GM19372 (cell line): ENCODE measurements around the gene TEKT4.
"Not testable (repeated sequence)": the region's sequence is repeated elsewhere in the genome, so short reads cannot be mapped to it uniquely, and the experiment has no call there.

ENCODE experiments used
- ATAC-seq: cut with Tn5 transposase; IDR thresholded peaks from one replicate; pipeline ENCODE4 v1.9.1; 2021; ENCODE audit warnings: mild to moderate bottlenecking, low read depth, moderate library complexity; ENCODE audit not compliant: unreplicated experiment

TEKT4 gene

GRCh38 chr2:94871226-94872087 is at the start of gene TEKT4:
TSS of gene TEKT4 (plus strand) at chr2:94871430. CDS start at chr2:94871580, 150 bp downstream.
- ATAC-seq: no peak

- not testable (repeated sequence) for ATAC-seq
These were observed 32.0 kb upstream of the TEKT4 start for GRCh38 chr2:94839224-94839623.

- not testable (repeated sequence) for ATAC-seq
These were observed 14.4 kb upstream of the TEKT4 start for GRCh38 chr2:94856856-94857255.

GRCh38 chr2:94857367-94858162 is 13.7 kb upstream of the TEKT4 start:
- not testable (repeated sequence) for ATAC-seq

GRCh38 chr2:94858163-94858888 is 12.9 kb upstream of the TEKT4 start:
- not testable (repeated sequence) for ATAC-seq

GRCh38 chr2:94861308-94862152 is 9.7 kb upstream of the TEKT4 start:
- no peak for ATAC-seq

GRCh38 chr2:94862903-94863302 is 8.3 kb upstream of the TEKT4 start:
- ATAC-seq: not testable (repeated sequence)

- no peak for ATAC-seq
These were observed 2.1 kb upstream of the TEKT4 start for GRCh38 chr2:94869131-94869530.

GRCh38 chr2:94869552-94870439 is 1.4 kb upstream of the TEKT4 start:
- no peak for ATAC-seq

GRCh38 chr2:94870440-94871225 is 597 bp upstream of the TEKT4 start:
- ATAC-seq: no peak

- ATAC-seq: no peak
These were observed 923 bp downstream of the TEKT4 start for GRCh38 chr2:94872088-94872618.

GRCh38 chr2:94872676-94873361 is 1.6 kb downstream of the TEKT4 start:
- no peak for ATAC-seq

GRCh38 chr2:94873362-94874276 is 2.4 kb downstream of the TEKT4 start:
- peak; percentile 12 for ATAC-seq

GRCh38 chr2:94874277-94874997 is 3.2 kb downstream of the TEKT4 start:
- peak; percentile 93 for ATAC-seq

GRCh38 chr2:94875064-94875819 is 4.0 kb downstream of the TEKT4 start:
- ATAC-seq: no peak
